Body of pancreas (tissue), 4 donors: ENCODE data around the gene RPS6KA2. TPM values are rescaled to one million over a fixed set of nuclear protein-coding genes. Genes with fewer than 3 reads are reported as not detected.

Source experiments
- ATAC-seq: fragments of 150-250 bp; one replicate; pipeline ENCODE4 v1.9.1; 2016
- DNase-seq, 4 donors: peaks; one replicate each; pipeline ENCODE4 v3.0.0-alpha.2; 2019
- H3K27ac ChIP-seq, 4 donors: fragments of 200-600 bp; sonication (generic); 1 replicate in 3 of 4; 2 replicates in 1 of 4; pipeline versions ENCODE4 v1.5.1 to v1.6.1; 2016 to 2019; ENCODE audit warnings: mild to moderate bottlenecking in 1 of 4, mixed read lengths in 1 of 4, moderate library complexity in 1 of 4
- H3K27me3 ChIP-seq, 2 donors: fragments of 200-600 bp; sonication (generic); one replicate each; pipeline ENCODE4 v1.6.0; 2016; ENCODE audit warnings: mild to moderate bottlenecking in 1 of 2
- H3K36me3 ChIP-seq, 2 donors: fragments of 200-600 bp; sonication (generic); replicated peaks in 1 of 2; 2 replicates each; pipeline ENCODE4 v1.5.1; 2016; ENCODE audit warnings: low read depth in 2 of 2; ENCODE audit not compliant: insufficient read depth in 1 of 2
- H3K4me1 ChIP-seq: fragments of 200-600 bp; sonication (generic); one replicate; pipeline ENCODE4 v1.6.0; 2016
- H3K4me3 ChIP-seq, 2 donors: fragments of 200-600 bp; sonication (generic); 1 replicate in 1 of 2; 2 replicates in 1 of 2; pipeline ENCODE4 v1.5.1; 2016 to 2019
- H3K9me3 ChIP-seq, 3 donors: fragments of 200-600 bp; sonication (generic); 1 replicate in 2 of 3; 2 replicates in 1 of 3; pipeline ENCODE4 v1.5.1; 2016
- POLR2A ChIP-seq, 3 donors: fragments of 450-650 bp; IDR thresholded peaks; one replicate each; pipeline ENCODE4 v1.6.1; 2016; ENCODE audit warnings: antibody characterized with exemption in 3 of 3, mild to moderate bottlenecking in 2 of 3
- WGBS, 2 donors: methylation state at CpG; one replicate each; pipeline ENCODE4 v1.1.5; 2017; 5-methylcytosine and 5-hydroxymethylcytosine counted together
- intact Hi-C: fragments of 100-400 bp; cut with DNase I; formaldehyde crosslinking; loops from one replicate; pipeline ENCODE4 v1.15.1; 2023
- total RNA-seq, 2 donors: library from RNA; depleted of rRNA; stranded (reverse); fragments of >200 nt; gene quantifications; one replicate each; pipeline ENCODE4 v1.1.0, GENCODE V29; 2016
- TF ChIP-seq, protein P1 (sequence below), 7 experiments: fragments of 450-650 bp in 4 of 7; fragments of 200-600 bp in 3 of 7; sonication (generic) in 3 of 7; IDR thresholded peaks; one replicate each; pipeline ENCODE4 v1.5.1; 2016 to 2019; ENCODE audit warnings: antibody characterized with exemption in 7 of 7

The RPS6KA2 gene
- total RNA-seq, 2 donors from 2014 or later: 24.4 to 53.7 TPM

GRCh38 chr6:166638573-166638964 is 11.5 kb upstream of the RPS6KA2 start:
- WGBS, 2 donors: 72 to 78% methylated on average over 7 of the region's 7 CpGs
- Histone ChIP-seq H3K4me1 (no peaks in the 10 kb centered on the region), H3K4me3 (no peak overlapping the region), H3K27me3 (no peaks in the 10 kb centered on the region), H3K27ac (no peak overlapping the region), H3K9me3 (no peaks in the 10 kb centered on the region), H3K36me3 (no peaks in the 10 kb centered on the region)
- intact Hi-C loops: no loop called here
- no peak for TF ChIP-seq POLR2A (IDR thresholded peaks at IDR 0.05)
- TF ChIP-seq, protein P1, sequence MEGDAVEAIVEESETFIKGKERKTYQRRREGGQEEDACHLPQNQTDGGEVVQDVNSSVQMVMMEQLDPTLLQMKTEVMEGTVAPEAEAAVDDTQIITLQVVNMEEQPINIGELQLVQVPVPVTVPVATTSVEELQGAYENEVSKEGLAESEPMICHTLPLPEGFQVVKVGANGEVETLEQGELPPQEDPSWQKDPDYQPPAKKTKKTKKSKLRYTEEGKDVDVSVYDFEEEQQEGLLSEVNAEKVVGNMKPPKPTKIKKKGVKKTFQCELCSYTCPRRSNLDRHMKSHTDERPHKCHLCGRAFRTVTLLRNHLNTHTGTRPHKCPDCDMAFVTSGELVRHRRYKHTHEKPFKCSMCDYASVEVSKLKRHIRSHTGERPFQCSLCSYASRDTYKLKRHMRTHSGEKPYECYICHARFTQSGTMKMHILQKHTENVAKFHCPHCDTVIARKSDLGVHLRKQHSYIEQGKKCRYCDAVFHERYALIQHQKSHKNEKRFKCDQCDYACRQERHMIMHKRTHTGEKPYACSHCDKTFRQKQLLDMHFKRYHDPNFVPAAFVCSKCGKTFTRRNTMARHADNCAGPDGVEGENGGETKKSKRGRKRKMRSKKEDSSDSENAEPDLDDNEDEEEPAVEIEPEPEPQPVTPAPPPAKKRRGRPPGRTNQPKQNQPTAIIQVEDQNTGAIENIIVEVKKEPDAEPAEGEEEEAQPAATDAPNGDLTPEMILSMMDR (IDR thresholded peaks at IDR 0.05): no peak
- ATAC-seq: no peak
- DNase-seq: no peak

DNA sequence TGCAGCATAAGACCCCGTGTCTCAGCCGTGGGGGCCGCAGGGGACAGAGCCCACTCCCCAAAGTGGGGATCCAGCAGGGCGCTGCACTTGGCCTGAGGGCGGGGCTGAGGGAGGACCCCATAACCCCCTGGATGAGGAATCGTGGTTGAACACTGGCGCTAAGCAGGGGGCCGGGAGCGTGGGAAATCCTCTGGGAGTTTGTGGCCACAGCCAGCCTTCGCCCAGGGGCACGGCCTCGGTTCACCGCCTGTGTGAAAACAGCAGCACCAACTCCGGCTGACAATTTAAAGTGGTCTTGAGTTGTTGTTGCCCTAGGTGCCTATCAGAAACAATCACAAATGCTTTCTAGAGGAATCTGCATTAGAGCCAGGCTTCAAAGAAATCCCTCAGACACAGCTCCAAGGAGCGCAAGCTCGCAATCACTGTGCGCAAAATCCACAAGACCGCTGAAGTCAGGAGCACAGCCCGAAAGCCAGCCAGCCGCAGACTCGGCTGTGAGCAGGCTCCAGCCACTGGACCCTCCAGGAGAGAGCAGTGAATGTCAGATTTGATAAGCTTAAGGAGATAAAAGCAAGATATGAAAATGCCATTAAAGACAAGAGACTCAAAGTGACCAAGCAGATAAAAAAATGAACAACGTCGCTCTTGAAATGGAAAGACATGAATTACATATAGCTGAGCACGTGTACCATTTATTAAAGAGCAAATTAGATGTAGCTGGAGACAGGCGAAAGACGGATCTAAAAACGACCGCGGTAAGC is 10.9 kb upstream of the RPS6KA2 start:
- Histone ChIP-seq H3K27ac (no peak overlapping the region), H3K36me3 (no peaks in the 10 kb centered on the region), H3K9me3 (no peaks in the 10 kb centered on the region), H3K4me3 (no peak overlapping the region), H3K27me3 (no peaks in the 10 kb centered on the region), H3K4me1 (no peaks in the 10 kb centered on the region)
- no peak for TF ChIP-seq POLR2A (IDR thresholded peaks at IDR 0.05)
- TF ChIP-seq, protein P1 (IDR thresholded peaks at IDR 0.05): no peak
- no peak for DNase-seq
- 85 to 87% methylated on average over 27 to 29 of the region's 29 CpGs for WGBS, 2 donors
- intact Hi-C loops: no loop called here
- no peak for ATAC-seq

DNA sequence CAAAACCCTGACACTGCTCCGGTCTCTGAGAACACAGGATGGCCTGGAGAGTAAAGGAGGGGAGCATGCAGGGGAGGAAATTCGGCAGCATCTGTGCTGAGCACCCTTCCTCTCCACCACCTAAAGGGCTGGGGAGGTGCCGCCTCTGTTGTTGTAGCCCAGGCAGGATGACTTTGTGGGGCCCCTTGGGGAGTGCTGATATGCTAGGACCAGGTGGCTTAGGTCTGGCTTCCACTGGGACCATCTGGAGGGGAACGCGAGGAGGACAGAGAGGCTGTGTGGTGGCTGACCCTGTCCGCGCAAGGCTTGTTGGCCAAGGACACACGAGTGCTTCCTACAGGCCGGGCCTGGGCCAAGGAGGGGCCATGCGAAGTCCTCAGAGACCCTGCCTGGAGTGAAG is 9.9 kb upstream of the RPS6KA2 start:
- Histone ChIP-seq H3K27ac (no peak overlapping the region), H3K4me3 (no peak overlapping the region), H3K9me3 (no peaks in the 10 kb centered on the region), H3K27me3 (no peaks in the 10 kb centered on the region), H3K36me3 (no peaks in the 10 kb centered on the region), H3K4me1 (no peaks in the 10 kb centered on the region)
- 79 to 87% methylated on average over 9 to 10 of the region's 10 CpGs for WGBS, 2 donors
- DNase-seq (no peak), ATAC-seq (no peak)
- TF ChIP-seq, protein P1 (IDR thresholded peaks at IDR 0.05): no peak
- no peak for TF ChIP-seq POLR2A (IDR thresholded peaks at IDR 0.05)
- intact Hi-C loops: no loop called here

DNA sequence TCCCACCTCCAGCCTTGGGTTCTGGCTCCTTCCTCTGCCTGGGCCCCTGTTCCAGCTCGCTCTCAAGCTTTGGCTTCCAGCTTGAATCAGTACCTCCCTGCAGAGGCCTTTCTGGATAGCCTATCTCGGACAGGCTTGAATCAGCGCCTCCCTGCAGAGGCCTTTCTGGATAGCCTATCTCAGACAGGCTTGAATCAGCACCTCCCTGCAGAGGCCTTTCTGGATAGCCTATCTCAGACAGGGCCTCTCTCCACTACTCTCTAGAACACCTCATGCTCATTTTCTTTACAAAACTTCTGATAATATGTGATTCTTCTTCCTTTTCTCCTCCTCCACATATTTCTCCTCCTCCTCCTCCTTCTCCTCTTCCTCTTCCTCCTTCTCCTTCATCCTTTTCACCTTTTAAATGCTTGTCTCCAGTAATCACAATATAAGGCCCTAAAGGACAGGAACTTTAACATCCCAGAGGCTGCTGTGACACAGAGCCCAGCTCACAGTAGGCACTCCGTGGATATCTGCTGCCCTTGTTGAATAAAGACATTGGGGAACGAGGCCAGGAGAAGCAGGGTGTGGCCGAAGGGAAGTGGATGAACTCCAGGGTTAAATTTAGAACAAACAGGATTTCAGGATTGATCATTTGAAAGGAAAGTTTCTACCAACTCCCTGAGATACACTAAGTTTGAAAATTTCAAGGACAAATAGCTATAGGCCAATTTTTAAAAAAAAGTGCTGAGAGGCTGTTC is 9.3 kb upstream of the RPS6KA2 start:
- no peak for TF ChIP-seq POLR2A (IDR thresholded peaks at IDR 0.05)
- TF ChIP-seq, protein P1 (IDR thresholded peaks at IDR 0.05): no peak
- Histone ChIP-seq H3K9me3 (no peaks in the 10 kb centered on the region), H3K4me3 (no peak overlapping the region), H3K27ac (no peak overlapping the region), H3K36me3 (no peaks in the 10 kb centered on the region), H3K4me1 (no peaks in the 10 kb centered on the region), H3K27me3 (no peaks in the 10 kb centered on the region)
- DNase-seq (no peak), ATAC-seq (no peak)
- intact Hi-C loops: no loop called here
- WGBS, 2 donors: 59 to 67% methylated on average over 6 of the region's 6 CpGs
